GM18907 (cell line): ENCODE data around the gene STK36.

ENCODE experiments used
- ATAC-seq: cut with Tn5 transposase; IDR thresholded peaks from one replicate; pipeline ENCODE4 v1.9.1; 2021; ENCODE audit warnings: mild to moderate bottlenecking, moderate library complexity; ENCODE audit not compliant: unreplicated experiment

Gene STK36

DNA sequence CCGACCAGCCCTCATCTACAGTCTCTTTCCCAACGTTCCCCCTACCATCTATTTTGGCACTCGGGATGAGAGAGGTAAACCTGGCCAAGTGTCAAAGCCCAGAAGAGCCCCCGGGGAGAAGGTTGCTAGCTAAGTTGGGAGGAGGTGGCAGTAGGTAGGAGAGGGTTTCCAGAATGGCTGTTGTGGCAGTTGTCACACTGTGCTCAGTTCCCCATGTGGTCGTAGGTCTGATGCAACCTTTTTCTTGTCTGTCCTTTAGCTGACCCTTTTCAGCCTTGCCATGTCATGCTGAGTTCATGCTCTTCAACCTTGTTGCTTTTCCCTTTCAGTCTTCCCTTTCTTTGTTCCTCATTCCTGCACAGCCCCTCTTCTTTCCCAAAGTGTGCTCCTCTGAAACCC lies 73.3 kb downstream of the STK36 start:
- ATAC-seq: no peak

DNA sequence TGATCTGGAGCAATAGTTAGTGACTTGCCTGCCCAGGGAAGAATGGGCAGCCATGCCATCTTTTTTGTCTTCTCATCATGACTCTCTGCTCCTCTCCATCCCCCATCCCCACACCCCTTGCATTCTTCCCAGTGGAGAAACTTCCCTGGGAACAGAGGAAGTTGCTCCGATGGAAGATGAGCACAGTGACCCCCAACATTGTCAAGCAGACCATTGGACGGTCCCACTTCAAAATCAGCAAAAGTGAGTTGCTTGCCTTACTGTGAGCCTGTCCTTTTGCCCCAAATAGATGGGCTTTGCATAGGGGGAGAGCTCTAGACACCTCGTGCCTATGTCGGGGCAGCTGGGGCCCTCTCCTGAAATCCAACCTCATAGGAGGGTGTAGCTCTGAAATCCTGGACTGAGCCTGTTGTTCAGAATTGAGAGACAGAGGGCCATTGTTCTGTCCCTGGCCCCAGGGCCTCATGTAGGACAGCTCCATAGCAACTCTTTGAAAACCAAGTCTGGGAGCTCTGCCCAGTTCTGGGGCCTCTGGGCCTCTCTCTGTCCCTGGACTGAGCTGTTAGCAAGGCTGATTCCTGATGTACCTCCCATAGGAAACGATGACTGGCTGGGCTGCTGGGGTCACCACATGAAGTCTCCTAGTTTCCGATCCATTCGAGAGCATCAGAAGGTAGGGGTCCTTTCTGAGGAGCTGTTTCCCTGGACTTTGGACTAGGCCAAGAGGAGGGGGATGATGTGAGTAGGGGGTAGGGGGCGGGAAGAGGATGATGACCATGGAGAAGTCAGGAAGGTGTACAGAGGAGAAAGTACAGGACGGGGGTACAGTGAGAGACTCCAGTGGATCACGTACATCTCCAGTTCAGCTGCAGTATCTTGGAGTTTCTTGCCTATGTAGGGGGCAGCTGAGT lies 73.9 kb downstream of the STK36 start:
- ATAC-seq: no peak

DNA sequence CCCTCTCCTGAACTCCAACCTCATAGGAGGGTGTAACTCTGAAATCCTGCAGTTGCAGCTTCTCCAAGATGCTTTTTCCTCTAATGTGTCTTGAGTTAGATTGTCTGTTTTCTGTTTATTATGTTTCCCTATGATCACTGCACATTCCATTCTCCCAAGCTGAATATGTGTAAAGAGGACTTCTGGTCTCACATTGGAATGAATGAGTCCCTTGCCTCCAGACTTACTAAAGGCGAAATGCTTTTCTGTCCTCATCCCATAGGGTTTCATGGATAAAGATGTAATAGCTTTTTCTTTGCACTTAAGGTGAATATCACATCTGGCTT lies 74.5 kb downstream of the STK36 start:
- ATAC-seq: no peak

DNA sequence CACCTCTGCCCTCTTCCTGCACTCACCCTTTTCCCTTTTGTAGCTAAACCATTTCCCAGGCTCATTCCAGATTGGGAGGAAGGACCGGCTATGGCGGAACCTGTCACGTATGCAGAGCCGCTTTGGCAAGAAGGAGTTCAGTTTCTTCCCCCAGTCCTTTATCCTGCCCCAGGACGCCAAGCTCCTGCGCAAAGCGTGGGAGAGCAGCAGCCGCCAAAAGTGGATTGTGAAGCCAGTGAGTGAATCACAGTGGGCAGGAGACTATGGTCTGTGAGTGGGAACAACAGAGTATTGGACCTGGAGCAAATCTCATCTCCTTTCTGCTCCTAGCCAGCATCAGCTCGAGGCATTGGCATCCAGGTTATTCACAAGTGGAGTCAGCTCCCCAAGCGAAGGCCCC lies 75.1 kb downstream of the STK36 start:
- no peak for ATAC-seq

DNA sequence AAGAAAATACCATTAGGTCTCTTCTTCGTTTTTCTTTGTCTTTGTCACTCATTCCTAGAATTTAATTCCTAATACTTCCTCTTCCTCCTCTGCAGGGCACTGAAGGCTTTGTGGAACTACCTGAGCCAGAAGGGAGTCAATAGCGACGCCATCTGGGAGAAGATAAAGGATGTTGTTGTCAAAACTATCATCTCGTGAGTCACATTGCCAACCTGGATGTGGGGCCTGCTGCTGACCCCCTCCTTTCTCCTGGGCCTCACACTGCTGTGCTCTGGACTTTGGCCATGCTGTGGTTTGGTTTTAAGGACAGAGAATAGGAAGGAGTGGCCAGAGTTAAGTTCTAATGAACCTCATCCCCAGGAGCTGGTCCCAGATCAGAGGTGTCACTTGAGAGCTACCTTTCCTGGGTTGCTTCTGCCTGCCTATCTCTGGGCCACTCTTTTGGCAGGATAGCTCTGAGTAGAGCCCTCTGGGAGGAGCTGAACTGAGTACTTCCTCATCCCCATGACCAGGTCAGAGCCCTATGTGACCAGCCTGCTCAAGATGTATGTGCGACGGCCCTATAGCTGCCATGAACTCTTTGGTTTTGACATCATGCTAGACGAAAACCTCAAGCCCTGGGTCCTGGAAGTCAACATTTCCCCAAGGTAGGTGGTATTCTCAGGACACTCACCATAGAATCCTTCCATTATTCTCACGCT lies 77.0 kb downstream of the STK36 start:
- ATAC-seq: no peak
